Subcutaneous adipose tissue (tissue), 4 donors: Measurements from ENCODE around the gene LRRC47. TPM values are rescaled to one million over a fixed set of nuclear protein-coding genes. Genes with fewer than 3 reads are reported as not detected.

ENCODE experiments used
- CTCF ChIP-seq: fragments of 450-650 bp; IDR thresholded peaks from one replicate; pipeline ENCODE4 v1.5.1; 2016; ENCODE audit warnings: low read depth, mild to moderate bottlenecking, control low read depth, antibody characterized with exemption, moderate library complexity
- total RNA-seq, 4 donors: library from RNA; depleted of rRNA; stranded (reverse); fragments of >200 nt; gene quantifications; one replicate each; pipeline ENCODE4 v1.1.0, GENCODE V29; 2016

Gene LRRC47
- total RNA-seq, 4 donors from 2014 or later, result 17.7 to 42.0 (median 22.3) TPM

GRCh38 chr1:3799976-3800685 is 3.8 kb upstream of the LRRC47 start:
- TF ChIP-seq CTCF, result no peak

- no peak for TF ChIP-seq CTCF
These were observed 664 bp downstream of the LRRC47 start for GRCh38 chr1:3795453-3796214.

- TF ChIP-seq CTCF, result no peak
These were observed 5.3 kb downstream of the LRRC47 start for GRCh38 chr1:3790952-3791351.

GRCh38 chr1:3790500-3790923 is 5.8 kb downstream of the LRRC47 start:
- no peak for TF ChIP-seq CTCF

GRCh38 chr1:3789421-3790300 is 6.6 kb downstream of the LRRC47 start:
- no peak for TF ChIP-seq CTCF

GRCh38 chr1:3788756-3789420 is 7.4 kb downstream of the LRRC47 start:
- no peak for TF ChIP-seq CTCF
